Measurements from ENCODE around the gene SLC35C1. TPM values are rescaled to one million over a fixed set of nuclear protein-coding genes. Genes with fewer than 3 reads are reported as not detected.

The SLC35C1 gene
- total and polyA plus RNA-seq, 9 of the 15 experiments (the other 6 are each of a cell fraction or from before 2014, with no cell fraction given) = 0.65 to 13.1 (median 2.4) TPM

DNA sequence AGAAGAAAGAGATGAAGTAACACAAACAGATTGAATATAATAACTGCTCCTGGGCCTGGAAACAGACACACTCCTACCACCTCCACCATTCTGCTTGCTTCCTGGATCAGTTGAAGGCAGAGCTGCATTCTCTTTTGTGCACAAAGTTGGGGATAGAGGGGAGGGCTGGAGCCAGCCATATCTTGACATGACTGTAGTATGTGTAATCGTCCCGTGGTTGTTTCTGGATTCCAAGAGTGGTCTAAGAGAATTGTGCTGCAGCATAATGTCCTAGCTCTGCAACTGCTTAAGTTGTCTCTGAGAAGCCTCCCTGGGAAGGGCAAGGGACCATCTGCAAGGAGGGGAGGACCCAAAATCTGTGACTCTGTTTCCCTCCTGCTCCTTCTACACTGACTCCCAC, 45.5 kb downstream of the SLC35C1 start:
- no peak overlapping the region for H3K27ac ChIP-seq (ENCODE audit: extremely low read depth, low read depth, low read length)
- no peak overlapping the region for H3K4me2 ChIP-seq (ENCODE audit: insufficient read depth, low read length)
- H3K4me3 ChIP-seq = no peak overlapping the region
- ChIA-PET POLR2A (interaction anchor here (0.6 to 1.0 kb wide), 4 partner anchors 13 to 68 kb away, joined by 3 read pairs; no protein-coding TSS in a partner anchor), CTCF (ENCODE audit: low intra/inter-chr PET ratio) (no interaction called here)
- in situ Hi-C loops (cut with MboI) = no loop called here
- peaks cover 14 to 18% of the 10 kb centered on the region in 2 experiments for H3K4me1 ChIP-seq (replicated peaks in 1 of 2; ENCODE audit: control insufficient read depth in 2 of 2, insufficient read depth in 2 of 2, low read length in 2 of 2)
- FAIRE-seq (no peak), DNase-seq (ENCODE audit: extremely low read depth in 1 of 4, low spot score in 3 of 4) (no peak), ATAC-seq (no peak)
- peaks cover 21% of the 10 kb centered on the region; the same call in 2 of the 3 replicates for H3K36me3 ChIP-seq (ENCODE audit: control insufficient read depth, insufficient read depth, low read length)
- H3K9me1 ChIP-seq (ENCODE audit: control insufficient read depth, insufficient read depth, low read length) = no peaks in the 10 kb centered on the region
- BruUV-seq (replicated peaks) = no TSS peak
- no peaks in the 10 kb centered on the region for H3K9me3 ChIP-seq (replicated peaks; ENCODE audit: control insufficient read depth, insufficient read depth, low read depth, low read length)
- H3K79me2 ChIP-seq (ENCODE audit: control insufficient read depth, insufficient read depth, low read length) = peaks cover 73% of the 10 kb centered on the region
- peaks cover 29% of the 10 kb centered on the region for H4K20me1 ChIP-seq (replicated peaks; ENCODE audit: control insufficient read depth, insufficient read depth, low read length)
- intact Hi-C loops (cut with micrococcal nuclease) = loop anchor here (5.0 kb wide), 1 partner anchor 78 kb away; no protein-coding TSS in a partner anchor
- H3K27me3 ChIP-seq (ENCODE audit: control insufficient read depth in 2 of 2, insufficient read depth in 2 of 2, low read length in 2 of 2) = no peaks in the 10 kb centered on the region
- no peak overlapping the region for H3K9ac ChIP-seq (ENCODE audit: insufficient read depth in 1 of 2, low read depth in 2 of 2, low read length in 2 of 2)
- H2AFZ ChIP-seq (ENCODE audit: low read depth, low read length) = no peak overlapping the region
- WGBS (ENCODE audit: insufficient coverage, low coverage, missing lambda C conversion rate) = 42% methylated on average over 2 of the region's 2 CpGs
- TF ChIP-seq ZNF41 (CRISPR knock-in tag; conservative IDR thresholded peaks at IDR 0.05) = no peak
- no peak for TF ChIP-seq ZNF512 (tag; IDR thresholded peaks at IDR 0.05)
- TF ChIP-seq ZNF407 (IDR thresholded peaks at IDR 0.05; ENCODE audit: low read depth) = no peak
- TF ChIP-seq TEAD2 (tag; IDR thresholded peaks at IDR 0.05) = no peak
- no peak for TF ChIP-seq ARHGAP35 (IDR thresholded peaks at IDR 0.05; ENCODE audit: partially characterized antibody)
- TF ChIP-seq, protein P1, sequence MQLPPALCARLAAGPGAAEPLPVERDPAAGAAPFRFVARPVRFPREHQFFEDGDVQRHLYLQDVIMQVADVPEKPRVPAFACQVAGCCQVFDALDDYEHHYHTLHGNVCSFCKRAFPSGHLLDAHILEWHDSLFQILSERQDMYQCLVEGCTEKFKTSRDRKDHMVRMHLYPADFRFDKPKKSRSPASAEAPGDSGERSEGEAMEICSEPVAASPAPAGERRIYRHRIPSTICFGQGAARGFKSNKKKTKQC (CRISPR knock-in tag; IDR thresholded peaks at IDR 0.05) = no peak
- TF ChIP-seq ETS2 (tag; IDR thresholded peaks at IDR 0.05; ENCODE audit: borderline replicate concordance, poor library complexity, severe bottlenecking) = no peak
- no peak for TF ChIP-seq HMGN3 (IDR thresholded peaks at IDR 0.05; ENCODE audit: borderline replicate concordance, extremely low read depth, insufficient read length, low read depth, low read length)
- no peak for TF ChIP-seq GATA2 (CRISPR knock-in tag; IDR thresholded peaks at IDR 0.05)

All from K562 (cell line).